Measurements from ENCODE around the gene OR51I1.

The OR51I1 gene

GRCh38 chr11:5441414-5441813, at the start of gene OR51I1:
OR51I1 (minus strand) TSS chr11:5441514; CDS start chr11:5441514, 0 bp downstream.
- no peak within 1 kb of the TSS for H3K4me3 Mint-ChIP-seq
- intact Hi-C loops (cut with micrococcal nuclease), result no loop called here
- H3K9me3 Mint-ChIP-seq, result peaks cover 9% of the 10 kb centered on the region
- H3K36me3 Mint-ChIP-seq (ENCODE audit: low read depth), result no peaks in the 10 kb centered on the region
- H3K4me1 Mint-ChIP-seq (ENCODE audit: low read depth), result no peaks in the 10 kb centered on the region
- no peaks in the 10 kb centered on the region for H3K27me3 Mint-ChIP-seq
- H3K27ac Mint-ChIP-seq, result no peak within 1 kb of the TSS

- no peak overlapping the region for H3K27ac Mint-ChIP-seq
- H3K4me1 Mint-ChIP-seq (ENCODE audit: low read depth), result peaks cover 6% of the 10 kb centered on the region
- no peaks in the 10 kb centered on the region for H3K36me3 Mint-ChIP-seq (ENCODE audit: low read depth)
- H3K4me3 Mint-ChIP-seq, result no peak overlapping the region
- no peaks in the 10 kb centered on the region for H3K9me3 Mint-ChIP-seq
- no peaks in the 10 kb centered on the region for H3K27me3 Mint-ChIP-seq
- intact Hi-C loops (cut with micrococcal nuclease), result no loop called here
Measured at GRCh38 chr11:5489576-5490357, 48.5 kb upstream of the OR51I1 start.

GRCh38 chr11:5488798-5489399, 47.6 kb upstream of the OR51I1 start:
- H3K27ac Mint-ChIP-seq, result no peak overlapping the region
- intact Hi-C loops (cut with micrococcal nuclease), result no loop called here
- no peak overlapping the region for H3K4me3 Mint-ChIP-seq
- H3K36me3 Mint-ChIP-seq (ENCODE audit: low read depth), result no peaks in the 10 kb centered on the region
- no peaks in the 10 kb centered on the region for H3K27me3 Mint-ChIP-seq
- H3K9me3 Mint-ChIP-seq, result no peaks in the 10 kb centered on the region
- H3K4me1 Mint-ChIP-seq (ENCODE audit: low read depth), result peaks cover 6% of the 10 kb centered on the region

GRCh38 chr11:5488385-5488784, 47.1 kb upstream of the OR51I1 start, which contains the start of gene OR52D1:
OR52D1 (plus strand) TSS chr11:5488685; CDS start chr11:5488707, 22 bp downstream.
- H3K27me3 Mint-ChIP-seq, result no peaks in the 10 kb centered on the region
- no peak within 1 kb of the TSS for H3K4me3 Mint-ChIP-seq
- intact Hi-C loops (cut with micrococcal nuclease), result no loop called here
- H3K27ac Mint-ChIP-seq, result no peak within 1 kb of the TSS
- H3K4me1 Mint-ChIP-seq (ENCODE audit: low read depth), result peaks cover 6% of the 10 kb centered on the region
- H3K36me3 Mint-ChIP-seq (ENCODE audit: low read depth), result no peaks in the 10 kb centered on the region
- H3K9me3 Mint-ChIP-seq, result no peaks in the 10 kb centered on the region

GRCh38 chr11:5486421-5486820, 45.1 kb upstream of the OR51I1 start:
- H3K27ac Mint-ChIP-seq, result no peak overlapping the region
- H3K27me3 Mint-ChIP-seq, result no peaks in the 10 kb centered on the region
- intact Hi-C loops (cut with micrococcal nuclease), result no loop called here
- H3K36me3 Mint-ChIP-seq (ENCODE audit: low read depth), result no peaks in the 10 kb centered on the region
- H3K4me1 Mint-ChIP-seq (ENCODE audit: low read depth), result peaks cover 6% of the 10 kb centered on the region
- H3K9me3 Mint-ChIP-seq, result no peaks in the 10 kb centered on the region
- H3K4me3 Mint-ChIP-seq, result no peak overlapping the region

GRCh38 chr11:5486003-5486402, 44.7 kb upstream of the OR51I1 start:
- Mint-ChIP-seq H3K27ac (no peak overlapping the region), H3K9me3 (no peaks in the 10 kb centered on the region), H3K36me3 (ENCODE audit: low read depth) (no peaks in the 10 kb centered on the region), H3K27me3 (no peaks in the 10 kb centered on the region), H3K4me3 (no peak overlapping the region), H3K4me1 (ENCODE audit: low read depth) (peaks cover 6% of the 10 kb centered on the region)
- intact Hi-C loops (cut with micrococcal nuclease), result no loop called here

- intact Hi-C loops (cut with micrococcal nuclease), result loop anchor here (1.0 kb wide), 1 partner anchor 332 kb away; the partner anchor contains the start of gene OR52N2
- H3K9me3 Mint-ChIP-seq, result no peaks in the 10 kb centered on the region
- H3K27me3 Mint-ChIP-seq, result peaks cover 1% of the 10 kb centered on the region
- no peak overlapping the region for H3K4me3 Mint-ChIP-seq
- H3K36me3 Mint-ChIP-seq (ENCODE audit: low read depth), result no peaks in the 10 kb centered on the region
- no peak overlapping the region for H3K27ac Mint-ChIP-seq
- H3K4me1 Mint-ChIP-seq (ENCODE audit: low read depth), result no peaks in the 10 kb centered on the region
Measured at GRCh38 chr11:5476186-5476819, 35.0 kb upstream of the OR51I1 start.

- intact Hi-C loops (cut with micrococcal nuclease), result no loop called here
- peaks cover 5% of the 10 kb centered on the region for H3K4me1 Mint-ChIP-seq (ENCODE audit: low read depth)
- H3K27ac Mint-ChIP-seq, result no peak overlapping the region
- no peaks in the 10 kb centered on the region for H3K9me3 Mint-ChIP-seq
- peaks cover 1% of the 10 kb centered on the region for H3K27me3 Mint-ChIP-seq
- H3K4me3 Mint-ChIP-seq, result no peak overlapping the region
- H3K36me3 Mint-ChIP-seq (ENCODE audit: low read depth), result no peaks in the 10 kb centered on the region
Measured at GRCh38 chr11:5473921-5474320, 32.6 kb upstream of the OR51I1 start.

GRCh38 chr11:5467527-5467926, 26.2 kb upstream of the OR51I1 start:
- intact Hi-C loops (cut with micrococcal nuclease), result loop anchor here (10.0 kb wide), 1 partner anchor 407 kb away; no protein-coding TSS in a partner anchor
- Mint-ChIP-seq H3K36me3 (ENCODE audit: low read depth) (no peaks in the 10 kb centered on the region), H3K4me1 (ENCODE audit: low read depth) (peaks cover 7% of the 10 kb centered on the region), H3K4me3 (no peak overlapping the region), H3K9me3 (no peaks in the 10 kb centered on the region), H3K27me3 (peaks cover 3% of the 10 kb centered on the region), H3K27ac (no peak overlapping the region)

GRCh38 chr11:5460983-5461621, 19.8 kb upstream of the OR51I1 start:
- Mint-ChIP-seq H3K4me1 (ENCODE audit: low read depth) (no peaks in the 10 kb centered on the region), H3K36me3 (ENCODE audit: low read depth) (no peaks in the 10 kb centered on the region), H3K4me3 (no peak overlapping the region), H3K27ac (no peak overlapping the region), H3K9me3 (peaks cover 9% of the 10 kb centered on the region), H3K27me3 (no peaks in the 10 kb centered on the region)
- intact Hi-C loops (cut with micrococcal nuclease), result loop anchor here (10.0 kb wide), 1 partner anchor 414 kb away; no protein-coding TSS in a partner anchor

- Mint-ChIP-seq H3K27me3 (no peaks in the 10 kb centered on the region), H3K36me3 (ENCODE audit: low read depth) (no peaks in the 10 kb centered on the region), H3K4me1 (ENCODE audit: low read depth) (no peaks in the 10 kb centered on the region), H3K4me3 (no peak overlapping the region), H3K9me3 (no peaks in the 10 kb centered on the region), H3K27ac (no peak overlapping the region)
- intact Hi-C loops (cut with micrococcal nuclease), result no loop called here
Measured at GRCh38 chr11:5449432-5449831, 8.1 kb upstream of the OR51I1 start.

GRCh38 chr11:5449023-5449422, 7.7 kb upstream of the OR51I1 start, which contains the start of gene OR51I2:
OR51I2 (plus strand) TSS chr11:5449323; CDS start chr11:5453489, 4,166 bp downstream.
- Mint-ChIP-seq H3K4me3 (no peak within 1 kb of the TSS), H3K27ac (no peak within 1 kb of the TSS)

GRCh38 chr11:5443835-5444393, 2.6 kb upstream of the OR51I1 start:
- H3K36me3 Mint-ChIP-seq (ENCODE audit: low read depth), result no peaks in the 10 kb centered on the region
- H3K27ac Mint-ChIP-seq, result no peak overlapping the region
- H3K9me3 Mint-ChIP-seq, result peaks cover 9% of the 10 kb centered on the region
- H3K27me3 Mint-ChIP-seq, result no peaks in the 10 kb centered on the region
- intact Hi-C loops (cut with micrococcal nuclease), result no loop called here
- H3K4me3 Mint-ChIP-seq, result no peak overlapping the region
- no peaks in the 10 kb centered on the region for H3K4me1 Mint-ChIP-seq (ENCODE audit: low read depth)

More at GRCh38 chr11:5449023-5449422, 7.7 kb upstream of the OR51I1 start, which contains the start of gene OR51I2:
- no peaks in the 10 kb centered on the region for H3K36me3 Mint-ChIP-seq (ENCODE audit: low read depth)
- intact Hi-C loops (cut with micrococcal nuclease), result no loop called here
- no peaks in the 10 kb centered on the region for H3K27me3 Mint-ChIP-seq
- H3K4me1 Mint-ChIP-seq (ENCODE audit: low read depth), result no peaks in the 10 kb centered on the region
- no peaks in the 10 kb centered on the region for H3K9me3 Mint-ChIP-seq

All from dendritic cell treated with granulocyte-macrophage colony-stimulating factor and Interleukin-4, amounts not matched to agents 40 ng/mL and 50 ng/mL, for 4 days (primary cell).